Hematopoietic multipotent progenitor cell (in vitro differentiated cells): Measurements from ENCODE around the gene CST8. TPM values are rescaled to one million over a fixed set of nuclear protein-coding genes. Genes with fewer than 3 reads are reported as not detected.
"Not testable (repeated sequence)": the region's sequence is repeated elsewhere in the genome, so short reads cannot be mapped to it uniquely, and the experiment has no call there.

ENCODE experiments used
- DNase-seq, 3 donors: peaks; one replicate each; pipeline ENCODE4 v3.0.0-alpha.2; 2011 to 2015; ENCODE audit warnings: low read depth in 2 of 3, low spot score in 2 of 3
- total RNA-seq: library from RNA; depleted of rRNA; stranded (reverse); fragments of >200 nt; gene quantifications from one replicate; pipeline ENCODE4 v1.2.3, GENCODE V29; 2012

CST8 gene
- total RNA-seq, 1 donor: not detected

- not testable (repeated sequence) for DNase-seq
Observed at GRCh38 chr20:23473293-23473692, 17.6 kb upstream of the CST8 start.

- no peak for DNase-seq
Observed at GRCh38 chr20:23475395-23475794, 15.5 kb upstream of the CST8 start.

- no peak for DNase-seq
Observed at GRCh38 chr20:23476015-23476754, 14.7 kb upstream of the CST8 start.

GRCh38 chr20:23477223-23477622 is 13.7 kb upstream of the CST8 start:
- no peak for DNase-seq

- no peak for DNase-seq
Observed at GRCh38 chr20:23479043-23479442, 11.9 kb upstream of the CST8 start.

- no peak for DNase-seq
Observed at GRCh38 chr20:23482138-23482537, 8.8 kb upstream of the CST8 start.

GRCh38 chr20:23484081-23484480 is 6.8 kb upstream of the CST8 start:
- DNase-seq: no peak

- DNase-seq: no peak
Observed at GRCh38 chr20:23488470-23488869, 2.4 kb upstream of the CST8 start.

- DNase-seq: no peak
Observed at GRCh38 chr20:23488996-23489395, 1.9 kb upstream of the CST8 start.

GRCh38 chr20:23492292-23492691 is 1.4 kb downstream of the CST8 start:
- DNase-seq: no peak

- DNase-seq: no peak
Observed at GRCh38 chr20:23493172-23493772, 2.4 kb downstream of the CST8 start.

- DNase-seq: no peak
Observed at GRCh38 chr20:23497536-23497935, 6.6 kb downstream of the CST8 start.

GRCh38 chr20:23501926-23502325 is 11.0 kb downstream of the CST8 start:
- DNase-seq: no peak

GRCh38 chr20:23503649-23504048 is 12.7 kb downstream of the CST8 start:
- no peak for DNase-seq

- DNase-seq: no peak
Observed at GRCh38 chr20:23507346-23507745, 16.4 kb downstream of the CST8 start.

- no peak for DNase-seq
Observed at GRCh38 chr20:23508449-23509229, 17.7 kb downstream of the CST8 start.

GRCh38 chr20:23509247-23509913 is 18.5 kb downstream of the CST8 start:
- no peak for DNase-seq

- DNase-seq: no peak
Observed at GRCh38 chr20:23510000-23510590, 19.2 kb downstream of the CST8 start.

- no peak for DNase-seq
Observed at GRCh38 chr20:23513164-23513563, 22.2 kb downstream of the CST8 start.

GRCh38 chr20:23514848-23515247 is 23.9 kb downstream of the CST8 start:
- DNase-seq: no peak
